GM12873 (cell line): Measurements from ENCODE around the gene TUBGCP3.

Experiments
- TF ChIP-seq, protein P1 (sequence below): IDR thresholded peaks from 2 replicates; pipeline ENCODE4 v1.5.1; 2012; ENCODE audit warnings: low read depth, mild to moderate bottlenecking, moderate library complexity, low read length, control low read depth; ENCODE audit not compliant: insufficient read depth; ENCODE audit errors: missing control alignments

The TUBGCP3 gene

DNA sequence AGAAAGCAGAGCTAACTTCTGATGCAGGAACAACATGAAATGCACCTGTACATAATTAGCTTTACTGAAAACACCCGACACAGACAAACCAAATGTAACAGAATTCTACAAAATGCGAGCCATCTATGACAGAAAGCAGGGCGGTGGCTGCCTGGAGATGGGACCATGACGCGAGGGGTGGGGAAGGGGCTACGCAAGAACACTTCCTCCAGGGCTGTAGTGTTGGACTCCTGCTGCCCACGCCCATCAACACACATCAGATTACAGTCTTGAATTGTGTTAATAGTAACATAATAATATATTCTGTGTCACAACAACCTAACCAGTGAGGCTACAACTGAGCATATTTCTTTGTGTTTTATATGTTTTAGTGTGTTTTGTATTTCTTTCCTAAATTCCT lies 108.6 kb downstream of the TUBGCP3 start:
- TF ChIP-seq, protein P1, sequence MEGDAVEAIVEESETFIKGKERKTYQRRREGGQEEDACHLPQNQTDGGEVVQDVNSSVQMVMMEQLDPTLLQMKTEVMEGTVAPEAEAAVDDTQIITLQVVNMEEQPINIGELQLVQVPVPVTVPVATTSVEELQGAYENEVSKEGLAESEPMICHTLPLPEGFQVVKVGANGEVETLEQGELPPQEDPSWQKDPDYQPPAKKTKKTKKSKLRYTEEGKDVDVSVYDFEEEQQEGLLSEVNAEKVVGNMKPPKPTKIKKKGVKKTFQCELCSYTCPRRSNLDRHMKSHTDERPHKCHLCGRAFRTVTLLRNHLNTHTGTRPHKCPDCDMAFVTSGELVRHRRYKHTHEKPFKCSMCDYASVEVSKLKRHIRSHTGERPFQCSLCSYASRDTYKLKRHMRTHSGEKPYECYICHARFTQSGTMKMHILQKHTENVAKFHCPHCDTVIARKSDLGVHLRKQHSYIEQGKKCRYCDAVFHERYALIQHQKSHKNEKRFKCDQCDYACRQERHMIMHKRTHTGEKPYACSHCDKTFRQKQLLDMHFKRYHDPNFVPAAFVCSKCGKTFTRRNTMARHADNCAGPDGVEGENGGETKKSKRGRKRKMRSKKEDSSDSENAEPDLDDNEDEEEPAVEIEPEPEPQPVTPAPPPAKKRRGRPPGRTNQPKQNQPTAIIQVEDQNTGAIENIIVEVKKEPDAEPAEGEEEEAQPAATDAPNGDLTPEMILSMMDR: no peak

- TF ChIP-seq, protein P1: no peak
Observed at GRCh38 chr13:112477070-112477619, 110.8 kb downstream of the TUBGCP3 start.

DNA sequence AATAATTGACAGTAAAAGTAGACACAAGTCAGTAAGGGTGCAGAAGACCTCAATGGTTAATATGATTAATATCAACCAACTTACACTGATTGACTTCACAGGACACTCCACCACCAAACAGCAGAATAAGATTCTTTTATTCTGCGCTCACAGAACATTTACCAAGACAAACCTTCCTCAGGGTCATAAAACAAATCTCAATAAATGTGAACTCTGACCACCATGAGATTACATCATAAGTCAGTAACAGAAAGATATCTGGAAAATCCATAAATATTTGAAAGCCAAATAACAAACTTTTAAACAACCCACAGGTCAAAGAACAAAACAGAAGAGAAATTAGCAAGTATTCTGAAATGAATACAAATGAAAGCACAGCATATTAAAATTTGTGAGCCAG lies 112.1 kb downstream of the TUBGCP3 start:
- TF ChIP-seq, protein P1: no peak

GRCh38 chr13:112474869-112475268 lies 113.1 kb downstream of the TUBGCP3 start:
- TF ChIP-seq, protein P1: no peak

GRCh38 chr13:112473818-112474217 lies 114.1 kb downstream of the TUBGCP3 start:
- TF ChIP-seq, protein P1: no peak

DNA sequence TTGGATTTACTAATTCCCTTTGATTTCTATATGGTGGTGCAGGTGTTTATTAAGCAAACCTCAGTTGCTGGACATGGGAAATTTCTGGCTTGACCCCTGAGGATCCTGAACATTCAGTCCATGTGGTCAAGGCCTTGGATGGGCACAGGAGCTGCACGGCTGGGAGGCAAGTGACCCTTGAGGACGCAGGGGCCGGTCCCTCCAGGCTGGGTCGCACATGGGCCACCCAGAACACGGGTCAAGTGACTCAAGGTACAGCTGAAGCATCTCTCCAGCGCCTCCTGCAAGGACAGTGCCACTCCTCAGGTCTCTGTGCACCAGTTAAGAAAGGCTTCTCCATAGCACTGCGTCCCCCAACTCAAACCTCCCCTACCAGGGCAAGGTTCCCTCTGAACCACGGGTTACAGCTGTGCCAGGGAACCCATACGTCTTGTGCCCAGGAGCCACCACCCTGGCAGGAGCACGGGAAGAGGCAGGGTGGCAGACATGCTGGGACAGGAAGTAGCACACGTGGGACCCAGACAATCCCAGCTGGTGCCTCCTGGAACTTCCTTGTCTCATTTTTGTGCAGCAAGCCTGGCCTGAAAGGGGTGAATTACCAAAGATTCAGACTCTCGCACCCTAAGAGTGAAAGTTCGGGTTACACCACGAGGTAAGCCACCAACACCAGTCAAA lies 118.7 kb downstream of the TUBGCP3 start:
- TF ChIP-seq, protein P1: no peak

DNA sequence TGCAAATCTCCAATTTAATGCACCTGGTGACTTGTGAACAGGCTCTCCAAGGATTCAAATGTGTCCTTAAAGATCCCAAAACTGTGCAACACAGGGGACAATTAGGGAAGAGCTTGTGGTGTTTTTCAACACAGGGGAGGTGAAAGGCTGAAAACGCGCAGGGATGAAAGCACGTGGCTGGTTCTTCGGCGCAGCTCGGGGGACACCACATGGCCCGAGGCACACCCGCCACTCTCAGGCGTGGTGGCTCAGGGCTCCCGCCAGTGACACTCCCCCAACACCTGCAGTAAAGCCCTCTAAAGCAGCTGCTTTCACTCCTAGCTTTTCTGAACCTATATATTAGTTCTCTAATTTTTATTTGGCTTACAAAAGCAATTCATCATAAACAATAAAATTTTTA lies 119.9 kb downstream of the TUBGCP3 start:
- TF ChIP-seq, protein P1: no peak
